PFSK-1 (cell line): ENCODE results near the gene SH2D1B.

ENCODE experiments used
- SIN3A ChIP-seq: IDR thresholded peaks from 2 replicates; pipeline ENCODE4 v1.6.1; 2012; ENCODE audit warnings: mild to moderate bottlenecking, low read length, moderate library complexity, borderline replicate concordance; ENCODE audit not compliant: insufficient read depth
- TF ChIP-seq, protein P1 (sequence below), 2 experiments: IDR thresholded peaks; 2 replicates each; pipeline versions ENCODE4 v1.6.1 to v1.8.0; 2011 to 2012; ENCODE audit warnings: low read depth in 2 of 2, low read length in 2 of 2, control low read depth in 1 of 2, inconsistent platforms in 1 of 2, mild to moderate bottlenecking in 1 of 2, moderate library complexity in 1 of 2; ENCODE audit not compliant: insufficient read depth in 1 of 2

DNA sequence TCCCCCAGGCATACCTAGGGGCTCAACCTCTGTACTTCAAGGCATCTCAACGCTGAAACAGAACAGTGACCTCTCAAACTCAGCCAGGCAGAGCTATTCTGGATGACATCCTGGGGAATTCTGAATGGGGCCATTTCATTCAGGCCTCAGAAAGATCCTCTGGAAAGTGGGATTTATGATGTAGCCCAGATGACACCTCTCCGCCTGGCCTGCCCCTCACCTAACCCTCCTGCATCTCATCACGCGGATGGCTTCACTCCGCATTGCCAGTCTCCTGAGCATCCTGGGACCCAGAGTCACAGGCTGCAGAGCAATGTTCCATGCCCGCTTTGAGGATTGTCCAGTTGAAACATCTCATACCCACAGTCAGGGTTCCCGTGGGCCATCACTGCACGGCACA lies 36.5 kb downstream of the SH2D1B start:
- TF ChIP-seq, protein P1, sequence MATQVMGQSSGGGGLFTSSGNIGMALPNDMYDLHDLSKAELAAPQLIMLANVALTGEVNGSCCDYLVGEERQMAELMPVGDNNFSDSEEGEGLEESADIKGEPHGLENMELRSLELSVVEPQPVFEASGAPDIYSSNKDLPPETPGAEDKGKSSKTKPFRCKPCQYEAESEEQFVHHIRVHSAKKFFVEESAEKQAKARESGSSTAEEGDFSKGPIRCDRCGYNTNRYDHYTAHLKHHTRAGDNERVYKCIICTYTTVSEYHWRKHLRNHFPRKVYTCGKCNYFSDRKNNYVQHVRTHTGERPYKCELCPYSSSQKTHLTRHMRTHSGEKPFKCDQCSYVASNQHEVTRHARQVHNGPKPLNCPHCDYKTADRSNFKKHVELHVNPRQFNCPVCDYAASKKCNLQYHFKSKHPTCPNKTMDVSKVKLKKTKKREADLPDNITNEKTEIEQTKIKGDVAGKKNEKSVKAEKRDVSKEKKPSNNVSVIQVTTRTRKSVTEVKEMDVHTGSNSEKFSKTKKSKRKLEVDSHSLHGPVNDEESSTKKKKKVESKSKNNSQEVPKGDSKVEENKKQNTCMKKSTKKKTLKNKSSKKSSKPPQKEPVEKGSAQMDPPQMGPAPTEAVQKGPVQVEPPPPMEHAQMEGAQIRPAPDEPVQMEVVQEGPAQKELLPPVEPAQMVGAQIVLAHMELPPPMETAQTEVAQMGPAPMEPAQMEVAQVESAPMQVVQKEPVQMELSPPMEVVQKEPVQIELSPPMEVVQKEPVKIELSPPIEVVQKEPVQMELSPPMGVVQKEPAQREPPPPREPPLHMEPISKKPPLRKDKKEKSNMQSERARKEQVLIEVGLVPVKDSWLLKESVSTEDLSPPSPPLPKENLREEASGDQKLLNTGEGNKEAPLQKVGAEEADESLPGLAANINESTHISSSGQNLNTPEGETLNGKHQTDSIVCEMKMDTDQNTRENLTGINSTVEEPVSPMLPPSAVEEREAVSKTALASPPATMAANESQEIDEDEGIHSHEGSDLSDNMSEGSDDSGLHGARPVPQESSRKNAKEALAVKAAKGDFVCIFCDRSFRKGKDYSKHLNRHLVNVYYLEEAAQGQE (IDR thresholded peaks at IDR 0.05; ENCODE audit: insufficient read depth in 1 of 2, low read depth in 2 of 2, low read length in 2 of 2), result no peak
- TF ChIP-seq SIN3A, result no peak
